PC-3 (cell line): Measurements from ENCODE around the gene EVPLL.
"Not testable (repeated sequence)": the region's sequence is repeated elsewhere in the genome, so short reads cannot be mapped to it uniquely, and the experiment has no call there.

Experiments
- CTCF ChIP-seq: fragments of 300-600 bp; sonication (generic); conservative IDR thresholded peaks from 2 replicates; pipeline ENCODE4 v1.5.1; 2017; ENCODE audit warnings: antibody characterized with exemption, low read depth, mild to moderate bottlenecking, low read length
- EZH2 ChIP-seq: fragments of 300-600 bp; sonication (generic); IDR thresholded peaks from one replicate; pipeline ENCODE4 v1.6.1; 2017; ENCODE audit warnings: antibody characterized with exemption, mild to moderate bottlenecking, low read length; ENCODE audit not compliant: unreplicated experiment

- not testable (repeated sequence) for TF ChIP-seq CTCF, EZH2
Measured at GRCh38 chr17:18378614-18379013, 1.0 kb downstream of the EVPLL start.
